ENCODE results near the gene TSC1.

DNA sequence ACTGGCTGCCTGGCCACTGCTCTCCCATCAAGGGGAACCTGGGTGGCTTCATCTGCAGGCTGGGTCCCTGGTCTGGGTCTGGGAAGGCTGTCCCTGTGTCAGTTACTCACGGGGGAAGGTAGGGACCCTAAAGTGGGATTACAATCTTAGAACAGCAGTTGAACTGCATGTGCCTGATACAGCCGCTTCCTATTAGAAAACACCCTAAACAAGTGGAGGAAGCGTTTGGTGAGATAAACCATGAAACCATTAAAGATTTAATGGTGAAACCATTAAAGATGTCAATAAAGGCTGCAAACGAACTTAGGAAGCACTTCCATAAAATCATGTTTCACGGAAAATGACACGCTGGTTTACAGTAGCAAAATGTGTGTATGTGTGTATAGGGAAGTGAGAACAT, 31.5 kb upstream of the TSC1 start:
- TF ChIP-seq, protein P1, sequence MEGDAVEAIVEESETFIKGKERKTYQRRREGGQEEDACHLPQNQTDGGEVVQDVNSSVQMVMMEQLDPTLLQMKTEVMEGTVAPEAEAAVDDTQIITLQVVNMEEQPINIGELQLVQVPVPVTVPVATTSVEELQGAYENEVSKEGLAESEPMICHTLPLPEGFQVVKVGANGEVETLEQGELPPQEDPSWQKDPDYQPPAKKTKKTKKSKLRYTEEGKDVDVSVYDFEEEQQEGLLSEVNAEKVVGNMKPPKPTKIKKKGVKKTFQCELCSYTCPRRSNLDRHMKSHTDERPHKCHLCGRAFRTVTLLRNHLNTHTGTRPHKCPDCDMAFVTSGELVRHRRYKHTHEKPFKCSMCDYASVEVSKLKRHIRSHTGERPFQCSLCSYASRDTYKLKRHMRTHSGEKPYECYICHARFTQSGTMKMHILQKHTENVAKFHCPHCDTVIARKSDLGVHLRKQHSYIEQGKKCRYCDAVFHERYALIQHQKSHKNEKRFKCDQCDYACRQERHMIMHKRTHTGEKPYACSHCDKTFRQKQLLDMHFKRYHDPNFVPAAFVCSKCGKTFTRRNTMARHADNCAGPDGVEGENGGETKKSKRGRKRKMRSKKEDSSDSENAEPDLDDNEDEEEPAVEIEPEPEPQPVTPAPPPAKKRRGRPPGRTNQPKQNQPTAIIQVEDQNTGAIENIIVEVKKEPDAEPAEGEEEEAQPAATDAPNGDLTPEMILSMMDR (IDR thresholded peaks at IDR 0.05; ENCODE audit: poor library complexity) = no peak
- no peak for TF ChIP-seq EZH2 (IDR thresholded peaks at IDR 0.05; ENCODE audit: borderline replicate concordance)
